Stimulated activated CD8-positive, alpha-beta memory T cell treated with anti-CD3 and anti-CD28 coated beads, Interleukin-7, amount 100 ng/mL, for 48 hours (primary cell): ENCODE measurements around the gene HSDL1.
A peak's percentile ranks its signal among the peaks of the same experiment; 100 is the strongest.

Experiments used
- DNase-seq, 2 donors: peaks; one replicate each; pipeline ENCODE4 v3.0.0-alpha.2; 2020; ENCODE audit warnings: low read depth in 1 of 2; ENCODE audit errors: extremely low read depth in 1 of 2

The HSDL1 gene

GRCh38 chr16:84144859-84145639 lies at the start of gene HSDL1, which contains the start of gene DNAAF1:
TSS of gene HSDL1 (minus strand) at chr16:84145177. CDS start at chr16:84131321, 13,856 bp downstream.
TSS of gene DNAAF1 (plus strand) at chr16:84145308. CDS start at chr16:84145441, 133 bp downstream.
- DNase-seq: peak; percentile 80 to 86

DNA sequence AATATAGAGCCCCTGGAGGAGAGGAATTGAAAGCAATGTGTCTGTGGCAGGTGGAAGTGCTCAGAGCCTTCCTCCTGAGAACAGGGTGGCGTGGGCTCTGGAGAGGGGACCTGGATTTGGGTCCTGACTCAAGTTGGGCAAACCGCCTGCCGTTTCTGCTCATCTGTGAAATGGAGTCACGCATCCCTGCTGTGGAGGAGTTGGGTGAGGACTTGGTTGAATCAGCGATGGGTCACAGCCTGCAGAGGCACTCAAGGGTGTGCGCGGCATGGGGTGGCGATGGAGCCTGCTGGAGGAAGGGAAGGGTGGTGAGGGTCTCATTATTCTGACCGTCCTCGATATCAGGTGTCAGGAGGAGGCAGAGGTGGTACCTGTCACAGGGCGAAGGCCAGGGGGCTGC lies 49.0 kb upstream of the HSDL1 start:
- DNase-seq: no peak

DNA sequence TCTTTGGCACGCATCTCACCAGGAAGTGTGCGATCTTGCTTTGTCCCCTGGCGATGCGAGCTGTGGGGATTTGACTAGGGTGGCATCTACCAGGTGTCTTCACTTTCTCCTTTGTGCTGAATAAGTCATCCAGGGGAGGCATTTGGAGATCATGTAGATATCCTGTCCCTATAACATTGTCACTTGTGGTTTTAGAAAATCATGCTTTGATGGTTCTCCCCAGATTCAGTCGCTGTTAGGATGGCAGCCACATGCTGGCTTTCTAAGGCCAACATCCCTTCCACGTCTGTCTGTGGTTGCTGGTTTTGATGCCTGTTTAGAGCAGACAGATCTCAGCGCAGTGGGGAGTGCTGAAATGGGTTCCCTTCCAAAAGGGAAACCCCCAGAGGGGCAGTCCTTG lies 48.5 kb upstream of the HSDL1 start:
- no peak for DNase-seq

DNA sequence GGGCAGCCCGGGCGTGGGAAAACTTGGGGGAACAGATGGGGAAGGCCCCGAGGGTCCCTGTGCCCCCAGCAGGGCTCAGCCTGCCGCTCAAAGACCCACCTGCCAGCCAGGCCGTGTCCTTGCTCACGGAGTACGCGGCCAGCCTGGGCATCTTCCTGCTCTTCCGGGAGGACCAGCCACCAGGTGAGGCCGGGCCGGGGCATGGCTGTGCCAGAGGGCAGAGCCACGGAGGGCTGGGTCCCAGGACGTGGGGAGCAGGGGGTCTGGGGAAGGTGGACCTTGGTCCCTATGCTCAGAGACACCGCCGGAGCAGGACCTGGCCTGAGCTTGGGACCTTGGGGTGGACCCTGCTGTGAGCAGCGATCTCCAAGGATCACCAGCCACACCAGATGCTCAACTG lies 46.5 kb upstream of the HSDL1 start:
- DNase-seq: no peak

- no peak for DNase-seq
Observed at GRCh38 chr16:84190731-84191388, 45.9 kb upstream of the HSDL1 start, which contains the start of gene ADAD2. TSS of gene ADAD2 (plus strand) at chr16:84191157. CDS start at chr16:84191231, 74 bp downstream.

- peak; percentile 80 to 84 for DNase-seq
Observed at GRCh38 chr16:84186685-84187437, 41.9 kb upstream of the HSDL1 start, which contains the start of gene TAF1C. TSS of gene TAF1C (minus strand) at chr16:84187057. CDS start at chr16:84184988, 2,069 bp downstream.

DNA sequence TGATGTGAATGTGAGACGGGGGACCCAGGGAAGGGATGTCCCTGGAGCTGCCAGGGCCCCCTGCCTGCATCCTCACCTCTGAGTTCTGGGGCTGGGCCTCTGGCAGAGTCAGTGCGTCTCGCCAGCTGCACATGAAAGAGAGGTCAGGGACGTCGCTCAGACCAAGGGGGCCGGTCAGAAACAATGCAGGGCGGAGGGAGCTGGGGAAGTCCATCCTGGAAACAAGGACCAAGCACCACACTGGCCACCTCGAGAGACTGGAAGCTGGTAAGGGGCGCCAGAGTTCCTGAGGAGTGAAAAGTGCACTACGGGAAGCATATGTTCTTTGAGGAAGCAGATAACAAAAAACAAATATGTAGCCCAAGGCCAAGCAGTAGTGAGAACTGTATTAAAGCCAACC lies 39.8 kb upstream of the HSDL1 start:
- no peak for DNase-seq

DNA sequence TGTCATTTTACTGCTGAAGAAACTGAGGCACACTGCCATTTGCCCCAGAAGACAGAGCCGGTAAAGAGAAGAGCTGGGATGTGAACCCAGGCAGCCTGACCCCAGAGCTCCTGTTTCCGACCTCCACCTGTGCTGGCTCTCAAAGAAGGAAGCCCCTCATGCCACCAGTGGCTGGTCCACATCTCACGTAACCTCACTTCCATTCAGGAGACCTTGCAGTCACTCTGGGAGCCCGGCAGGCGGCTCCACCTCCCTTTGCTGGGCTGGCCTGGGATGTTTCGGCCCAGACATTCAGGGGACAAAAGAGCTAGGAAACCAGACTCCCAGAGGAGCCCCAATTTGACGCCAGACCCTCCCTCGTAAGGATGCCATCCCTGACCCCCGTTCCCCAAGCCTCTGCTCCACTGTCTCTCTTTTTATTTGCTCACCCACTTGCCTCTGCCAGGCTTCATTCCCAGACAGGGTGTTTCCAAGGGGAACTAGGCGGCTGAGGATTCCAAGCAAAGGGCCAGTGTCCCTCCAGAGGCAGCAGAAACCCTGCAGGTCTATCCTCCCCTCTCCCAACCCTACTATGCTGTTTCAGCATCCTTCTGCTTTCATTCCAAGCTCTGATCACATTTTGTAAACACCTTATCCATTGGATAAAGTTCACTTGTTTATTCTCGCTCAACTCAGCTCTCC lies 39.1 kb upstream of the HSDL1 start:
- DNase-seq: no peak

GRCh38 chr16:84183572-84183875 lies 38.5 kb upstream of the HSDL1 start:
- no peak for DNase-seq

- no peak for DNase-seq
Observed at GRCh38 chr16:84182680-84183571, 37.9 kb upstream of the HSDL1 start.

DNA sequence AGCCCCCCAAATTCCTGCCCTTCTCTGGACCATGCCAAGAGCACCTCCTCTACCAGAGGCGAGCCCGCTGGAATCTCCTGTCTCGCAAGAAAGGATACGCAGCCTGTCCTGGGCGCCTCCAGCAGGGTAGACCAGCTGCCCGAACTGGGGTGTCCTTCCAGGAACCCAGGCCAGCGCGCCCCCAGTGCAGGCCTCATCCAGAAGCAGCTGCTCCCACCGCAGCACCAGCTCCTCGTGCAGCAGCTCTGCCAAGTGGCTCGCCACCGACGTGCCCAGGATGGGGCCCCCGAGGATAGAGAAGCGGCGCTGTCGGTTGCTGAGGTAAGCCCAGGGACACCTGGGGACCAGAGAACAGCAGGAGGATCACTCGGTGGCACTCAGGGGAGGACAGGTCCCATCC lies 37.1 kb upstream of the HSDL1 start:
- DNase-seq: no peak

DNA sequence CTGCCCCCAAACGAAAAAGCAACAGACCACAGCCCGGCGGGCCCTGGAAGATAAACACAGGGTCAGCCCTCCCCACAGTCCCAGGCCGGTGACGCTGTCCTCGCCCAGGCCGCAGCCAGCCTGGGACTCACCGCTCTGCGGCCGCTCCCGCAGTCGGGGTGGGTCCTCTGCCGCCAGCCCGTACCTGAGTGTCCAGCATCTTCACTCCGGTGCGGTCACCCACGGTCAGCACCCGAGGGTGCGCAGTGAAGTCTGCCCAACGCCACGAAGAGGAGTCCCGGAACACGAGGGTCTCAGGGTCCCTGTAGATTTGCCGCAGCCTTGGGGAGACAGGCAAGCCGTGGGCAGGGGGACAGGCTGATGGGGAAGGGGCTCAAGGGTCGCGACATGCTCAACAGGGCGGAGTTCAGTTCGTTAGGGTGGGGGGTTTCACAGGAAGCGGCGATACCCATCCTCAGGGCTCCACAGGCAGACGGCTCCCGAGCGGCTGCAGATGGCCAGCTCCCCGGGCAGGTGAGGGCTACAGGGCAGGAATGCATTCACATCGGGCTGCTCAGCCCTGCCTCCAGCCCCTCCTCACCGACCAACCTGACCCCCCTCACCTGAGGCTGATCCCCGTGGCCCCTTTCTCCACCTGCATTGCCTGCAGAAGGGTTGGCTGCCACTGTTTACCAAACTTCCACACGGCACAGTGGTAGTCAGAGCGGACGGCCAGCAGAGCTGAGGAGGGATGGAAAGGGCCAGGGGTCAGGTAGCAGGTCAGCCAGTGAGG lies 36.4 kb upstream of the HSDL1 start:
- no peak for DNase-seq

DNA sequence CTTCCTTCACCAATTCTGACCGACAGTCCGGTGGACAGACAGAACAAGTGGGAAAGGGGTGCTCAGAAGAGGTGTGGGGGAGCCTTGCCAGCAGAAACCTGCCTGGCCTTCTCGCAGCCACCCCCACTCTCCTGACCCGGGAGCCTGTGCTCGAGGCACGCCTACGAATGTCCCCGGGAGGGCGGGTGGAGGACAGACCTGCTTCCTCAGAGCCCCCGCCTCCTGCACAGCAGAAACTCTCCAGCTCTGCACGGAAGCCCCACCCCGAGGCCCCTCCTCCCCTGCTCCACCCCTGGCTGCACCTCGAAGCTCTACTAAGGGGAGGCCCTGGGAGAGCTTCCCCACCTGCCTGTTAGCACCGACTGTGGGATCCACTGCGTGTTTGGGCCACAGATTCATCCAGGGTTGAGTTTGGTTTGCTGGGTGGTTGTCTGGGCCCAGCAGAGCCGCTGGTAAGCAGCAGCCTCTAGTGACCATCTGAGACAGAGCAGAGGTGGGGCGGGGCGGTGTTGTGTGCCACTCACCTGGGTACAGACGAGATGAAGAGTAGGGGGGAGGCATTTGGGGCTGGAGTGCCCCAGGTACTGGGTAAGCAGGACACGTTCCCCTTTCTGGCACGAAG lies 35.7 kb upstream of the HSDL1 start:
- DNase-seq: no peak

GRCh38 chr16:84179612-84180320 lies 34.8 kb upstream of the HSDL1 start:
- no peak for DNase-seq

DNA sequence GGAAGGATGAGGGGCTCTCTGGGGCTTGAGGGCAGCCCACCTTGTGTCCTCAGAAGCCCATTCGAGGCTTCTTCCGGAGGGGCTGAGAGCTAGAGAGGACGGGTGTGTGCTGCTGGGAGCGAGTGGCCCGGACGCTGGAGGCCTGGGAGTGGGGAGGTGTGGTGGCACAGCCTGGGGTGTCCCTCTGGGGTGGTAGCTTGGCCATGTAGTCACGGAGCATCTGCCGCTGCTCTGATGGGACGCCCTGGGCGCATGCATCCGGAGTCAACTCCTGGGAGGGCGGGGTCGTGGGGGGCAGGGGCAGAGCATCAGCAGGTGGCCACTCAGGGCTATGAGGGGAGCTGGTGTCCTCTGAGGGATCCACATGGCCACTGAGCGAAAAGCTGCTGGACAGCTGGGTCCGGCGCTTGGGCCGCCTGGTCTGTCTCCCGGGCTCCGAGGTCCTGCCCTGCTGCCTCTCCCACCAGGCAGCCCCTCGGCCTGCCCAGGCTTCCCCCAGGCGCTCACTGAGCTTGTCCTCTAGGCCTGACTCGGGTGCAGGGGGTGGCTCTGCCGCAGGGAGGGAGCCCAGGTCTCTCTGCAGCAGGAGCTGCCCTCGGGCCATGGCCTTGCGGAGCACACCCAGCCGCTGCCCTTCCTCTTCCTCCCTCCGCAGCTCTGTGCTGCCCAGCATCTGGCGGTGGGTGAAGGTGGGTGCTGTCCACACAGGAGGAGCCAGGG lies 34.1 kb upstream of the HSDL1 start:
- DNase-seq: no peak

DNA sequence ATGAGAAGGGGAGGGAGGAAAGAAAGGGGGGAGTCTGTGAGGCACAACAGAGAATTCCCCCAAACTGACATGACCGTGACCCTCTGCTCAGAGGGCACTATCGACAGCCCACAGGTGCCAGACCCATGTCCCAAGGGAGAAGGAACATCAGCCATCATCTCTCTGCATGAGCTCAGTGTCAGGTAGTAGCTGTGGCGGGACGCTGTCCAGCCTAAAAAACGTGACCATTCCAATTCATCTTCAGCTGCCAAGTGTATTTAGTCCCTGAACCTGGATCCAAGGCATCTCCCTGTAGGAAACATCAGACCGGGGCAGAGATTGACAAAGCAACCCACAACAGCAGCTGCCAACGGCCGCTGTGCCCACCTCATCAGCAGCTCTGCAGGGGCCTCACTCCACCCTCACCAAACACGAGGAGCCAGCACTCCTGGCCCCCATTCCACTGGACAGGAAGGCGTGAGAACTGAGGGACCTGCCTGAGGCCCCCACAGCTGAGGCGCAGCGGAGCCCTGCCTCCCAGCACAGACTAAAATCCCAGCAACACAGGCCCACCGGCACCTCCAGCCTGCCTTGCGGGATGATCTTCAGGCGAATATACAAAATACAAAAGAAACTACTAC lies 33.3 kb upstream of the HSDL1 start:
- no peak for DNase-seq

- DNase-seq: no peak
Observed at GRCh38 chr16:84177741-84178073, 32.7 kb upstream of the HSDL1 start.
